GM21367 (cell line): ENCODE results near the gene KRT8.
"Not testable (repeated sequence)": the region's sequence is repeated elsewhere in the genome, so short reads cannot be mapped to it uniquely, and the experiment has no call there.

Experiments used
- ATAC-seq: cut with Tn5 transposase; IDR thresholded peaks from one replicate; pipeline ENCODE4 v1.9.1; 2021; ENCODE audit not compliant: unreplicated experiment

KRT8 gene

DNA sequence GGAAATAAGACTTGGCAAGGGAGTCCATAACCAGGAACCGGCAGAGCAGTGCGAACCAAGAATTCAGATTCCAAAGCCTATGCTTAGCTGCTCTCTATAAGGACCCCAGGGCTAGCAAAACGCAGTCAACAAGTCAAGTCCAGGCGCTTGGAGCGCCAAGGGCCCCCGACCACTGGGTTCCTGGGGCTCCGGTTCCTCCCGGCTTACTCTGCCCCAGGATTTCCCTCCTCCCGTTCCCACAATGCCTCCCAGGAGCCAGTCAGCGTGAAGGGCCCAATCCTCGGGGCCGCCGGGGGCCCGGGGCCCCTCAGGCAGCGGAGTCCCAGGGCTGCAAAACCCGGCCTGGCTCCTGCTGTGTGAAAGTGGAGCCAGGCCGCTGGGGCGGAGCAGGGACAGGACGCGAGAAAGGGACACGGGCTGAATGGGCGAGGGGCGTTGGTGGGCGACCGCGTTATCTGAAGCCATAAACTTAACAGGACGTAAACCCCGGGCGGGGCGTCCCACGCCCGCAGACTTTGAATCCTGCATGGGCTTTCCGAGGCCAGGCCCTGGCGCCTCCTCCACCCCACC, 1.5 kb downstream of the KRT8 start:
- no peak for ATAC-seq

GRCh38 chr12:52901715-52902541, 2.9 kb downstream of the KRT8 start:
- no peak for ATAC-seq

DNA sequence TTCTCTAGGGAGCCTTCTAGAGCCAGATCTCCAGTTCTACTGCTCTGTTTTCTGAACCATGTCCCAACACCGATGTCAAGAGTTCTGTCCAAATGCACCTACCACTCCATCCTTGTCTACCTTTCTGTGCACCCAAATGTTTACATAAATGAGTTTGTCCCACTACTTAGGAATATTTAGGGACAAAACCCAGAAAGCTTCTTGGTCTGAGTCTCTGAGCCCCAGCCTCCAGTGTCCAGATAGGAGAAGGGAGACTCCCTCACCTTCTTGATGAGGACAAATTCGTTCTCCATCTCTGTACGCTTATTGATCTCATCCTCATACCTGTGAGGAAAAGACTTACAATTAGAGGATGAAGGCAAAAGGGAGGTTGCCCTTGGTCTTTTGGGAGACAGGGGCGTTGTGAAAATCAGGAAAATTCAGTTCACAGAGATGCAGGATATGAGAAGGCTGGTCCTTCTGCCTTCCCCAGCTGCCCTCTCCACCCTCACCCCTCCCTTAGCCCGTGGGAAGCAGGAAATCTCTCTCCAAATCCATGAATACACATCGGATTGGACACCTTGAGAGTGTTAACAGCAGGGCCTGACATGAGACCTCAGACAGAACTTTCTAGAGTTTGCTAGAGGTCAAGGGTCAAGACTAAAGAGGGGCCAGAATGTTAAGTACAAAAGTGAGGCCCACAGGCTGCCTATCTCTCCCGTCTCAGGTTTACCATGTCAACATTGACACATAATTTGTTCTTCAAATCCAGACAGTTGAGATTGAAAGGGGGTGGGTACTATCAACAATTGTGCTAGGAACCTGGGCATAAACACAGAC, 3.8 kb downstream of the KRT8 start:
- no peak for ATAC-seq

DNA sequence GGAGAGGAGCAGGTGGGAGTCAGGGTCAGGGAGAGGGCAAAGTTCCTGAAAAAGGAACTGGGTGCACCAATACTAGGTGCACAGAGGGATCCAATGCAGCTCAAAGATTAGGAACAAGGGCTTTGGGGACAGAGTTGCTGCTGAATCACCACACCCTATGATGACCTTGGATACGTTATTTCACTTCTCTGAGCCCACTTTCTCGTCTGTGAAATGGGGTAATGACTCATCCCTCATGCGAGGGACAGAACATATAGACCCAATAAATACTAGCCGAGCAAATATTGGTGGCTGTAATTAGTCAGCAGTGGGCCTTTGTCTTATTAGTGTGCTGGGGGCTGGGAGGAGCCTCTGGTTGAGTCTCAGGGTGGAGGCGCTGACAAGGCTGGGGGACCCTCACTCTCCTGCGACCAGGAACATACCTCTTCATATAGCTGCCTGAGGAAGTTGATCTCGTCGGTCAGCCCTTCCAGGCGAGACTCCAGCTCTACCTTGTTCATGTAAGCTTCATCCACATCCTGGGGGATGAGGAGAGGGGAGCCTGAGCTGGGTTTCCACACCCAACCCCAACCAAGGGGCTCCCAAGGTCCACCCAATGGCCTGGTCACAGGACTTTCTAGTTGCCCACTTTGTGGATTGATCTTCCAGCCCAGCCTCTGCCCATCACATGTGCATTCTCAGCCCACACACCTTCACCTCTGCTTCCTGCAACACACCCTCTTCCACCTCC, 4.5 kb downstream of the KRT8 start:
- no peak for ATAC-seq

GRCh38 chr12:52899338-52900035, 5.4 kb downstream of the KRT8 start:
- ATAC-seq, result no peak

DNA sequence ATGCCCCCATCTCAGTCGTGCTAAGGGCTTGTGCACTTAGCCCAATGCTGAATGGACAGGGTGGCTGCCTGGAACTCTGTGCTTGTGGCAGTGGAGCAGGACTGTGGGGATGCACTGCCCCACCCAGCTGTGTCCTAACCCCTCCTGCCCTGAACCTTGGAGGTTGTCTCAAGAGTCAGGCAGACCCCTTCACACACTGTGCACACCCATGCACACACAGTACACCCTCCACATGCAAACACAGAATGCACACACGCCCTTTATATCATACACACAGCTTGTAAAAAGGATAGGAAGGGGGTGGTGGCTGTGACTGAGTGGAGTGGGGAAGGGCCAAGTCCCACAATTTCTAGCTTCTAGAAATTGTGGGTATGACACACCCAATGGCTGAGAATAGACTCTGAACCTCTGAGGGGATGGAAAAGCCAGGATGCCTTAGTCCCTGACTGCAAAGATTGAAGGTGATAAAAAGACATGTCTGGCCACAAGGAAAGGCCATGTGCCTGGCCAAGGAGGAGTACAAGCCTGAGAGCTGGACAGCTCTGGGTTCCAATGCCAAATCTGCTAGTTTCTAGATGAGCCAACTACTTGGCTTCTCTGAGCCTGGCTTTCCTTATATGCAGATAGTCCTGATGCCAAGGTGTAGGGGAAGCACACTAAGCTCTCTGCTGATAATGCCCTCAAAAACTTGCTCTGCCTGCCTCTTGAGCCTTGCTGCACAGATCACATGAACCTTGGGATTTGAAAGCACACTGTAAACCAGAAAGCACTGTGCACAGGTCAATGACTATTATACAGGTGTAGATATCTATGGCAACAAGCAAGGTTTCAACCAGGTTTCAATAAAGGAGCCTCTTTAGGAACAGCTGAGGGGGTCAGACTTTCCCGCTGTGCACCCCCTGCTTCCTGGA, 8.4 kb downstream of the KRT8 start:
- ATAC-seq, result no peak

DNA sequence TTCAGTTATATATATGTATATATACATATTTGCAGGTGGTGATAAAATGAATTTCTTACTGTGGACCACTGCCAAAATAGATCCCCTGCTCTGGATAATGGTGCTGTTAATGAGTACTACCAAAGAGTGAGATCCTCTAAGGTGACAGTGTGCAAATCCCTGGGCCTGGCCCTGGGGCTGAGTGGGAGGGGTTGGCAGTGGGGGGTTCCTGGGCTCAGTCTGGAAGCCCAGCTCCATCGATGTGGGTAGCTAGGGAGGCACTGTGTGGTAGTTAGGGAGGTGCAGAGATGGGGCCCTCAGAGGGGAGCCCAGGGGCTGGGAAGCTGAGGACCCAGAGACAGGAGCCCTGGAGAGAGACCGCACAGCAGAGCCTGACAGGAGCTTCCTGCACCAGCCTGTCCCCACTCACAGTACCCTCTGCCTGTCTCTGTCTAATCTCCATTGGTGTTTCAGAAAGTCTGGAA, 9.1 kb downstream of the KRT8 start:
- ATAC-seq, result no peak

- ATAC-seq, result no peak
Observed at GRCh38 chr12:52892974-52893373, 11.9 kb downstream of the KRT8 start.

DNA sequence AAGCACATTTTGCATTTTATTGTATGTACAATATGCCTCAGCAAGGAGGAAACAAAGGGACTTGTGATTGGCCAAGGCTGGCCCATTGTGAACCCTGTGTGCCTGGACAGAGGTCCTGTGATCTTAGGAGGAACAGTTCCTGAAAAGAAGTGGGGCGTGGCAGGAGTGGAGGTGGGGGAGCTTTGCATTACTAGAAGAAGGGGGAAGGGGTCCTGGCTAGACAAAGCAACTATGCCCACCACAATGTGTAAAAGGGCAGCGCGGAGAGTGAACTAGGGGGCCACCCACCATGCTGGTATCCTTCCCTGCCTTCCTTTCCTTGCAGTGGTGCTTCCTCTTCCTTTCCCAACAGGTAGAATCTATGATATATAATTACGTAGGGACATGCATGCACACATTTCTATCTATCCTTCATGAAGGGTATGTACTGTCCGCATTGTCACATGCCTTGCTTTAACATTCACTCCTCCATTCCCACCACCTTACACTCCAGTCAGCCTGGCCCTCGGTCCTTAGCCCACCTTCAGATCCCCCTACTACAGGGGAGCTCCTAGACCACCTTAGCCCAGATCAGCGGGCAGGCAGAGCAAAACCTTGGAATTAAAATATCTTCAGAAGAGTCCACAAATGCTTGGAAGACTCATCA, 12.5 kb downstream of the KRT8 start:
- ATAC-seq, result no peak

- no peak for ATAC-seq
Observed at GRCh38 chr12:52891044-52891443, 13.8 kb downstream of the KRT8 start.

DNA sequence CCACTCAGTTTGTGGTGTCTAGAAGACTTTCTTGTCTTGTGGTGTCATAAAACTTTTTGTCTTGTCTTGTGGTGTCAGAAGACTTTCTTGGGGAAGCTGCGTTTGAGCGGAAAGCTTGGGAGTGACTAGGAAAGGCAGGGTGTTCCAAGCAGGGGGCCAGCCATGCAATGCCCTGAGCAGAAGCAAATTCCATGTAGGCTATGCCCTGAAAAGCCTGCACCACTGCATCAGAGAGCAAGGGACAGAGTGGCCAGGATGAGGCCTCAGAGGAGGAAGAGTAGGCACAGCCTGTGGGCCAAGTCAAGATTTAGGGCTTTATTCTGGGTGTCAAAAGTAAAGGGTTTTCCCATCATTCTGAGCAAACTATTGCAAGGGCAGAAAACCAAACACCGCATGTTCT, 14.5 kb downstream of the KRT8 start:
- ATAC-seq, result no peak

GRCh38 chr12:52884526-52885293, 20.2 kb downstream of the KRT8 start:
- no peak for ATAC-seq

DNA sequence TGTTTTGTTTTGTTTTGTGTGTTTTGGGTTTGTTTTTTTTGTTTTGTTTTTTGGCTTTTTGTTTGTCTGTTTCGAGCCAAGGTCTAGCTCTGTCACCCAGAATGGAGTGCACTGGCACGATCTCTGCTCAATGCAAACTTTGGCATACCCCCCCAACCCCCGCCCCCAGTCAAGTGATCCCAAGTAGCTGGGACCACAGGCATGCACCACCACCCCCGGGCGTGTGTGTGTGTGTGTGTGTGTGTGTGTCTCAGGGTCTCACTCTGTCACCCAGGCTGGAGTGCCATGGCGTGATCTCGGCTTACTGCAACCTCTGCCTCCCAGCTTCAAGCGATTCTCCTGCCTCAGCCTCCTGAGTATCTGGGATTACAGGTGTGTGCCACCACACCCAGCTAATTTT, 24.4 kb downstream of the KRT8 start:
- not testable (repeated sequence) for ATAC-seq

GRCh38 chr12:52879394-52880351, 25.2 kb downstream of the KRT8 start:
- ATAC-seq, result no peak

DNA sequence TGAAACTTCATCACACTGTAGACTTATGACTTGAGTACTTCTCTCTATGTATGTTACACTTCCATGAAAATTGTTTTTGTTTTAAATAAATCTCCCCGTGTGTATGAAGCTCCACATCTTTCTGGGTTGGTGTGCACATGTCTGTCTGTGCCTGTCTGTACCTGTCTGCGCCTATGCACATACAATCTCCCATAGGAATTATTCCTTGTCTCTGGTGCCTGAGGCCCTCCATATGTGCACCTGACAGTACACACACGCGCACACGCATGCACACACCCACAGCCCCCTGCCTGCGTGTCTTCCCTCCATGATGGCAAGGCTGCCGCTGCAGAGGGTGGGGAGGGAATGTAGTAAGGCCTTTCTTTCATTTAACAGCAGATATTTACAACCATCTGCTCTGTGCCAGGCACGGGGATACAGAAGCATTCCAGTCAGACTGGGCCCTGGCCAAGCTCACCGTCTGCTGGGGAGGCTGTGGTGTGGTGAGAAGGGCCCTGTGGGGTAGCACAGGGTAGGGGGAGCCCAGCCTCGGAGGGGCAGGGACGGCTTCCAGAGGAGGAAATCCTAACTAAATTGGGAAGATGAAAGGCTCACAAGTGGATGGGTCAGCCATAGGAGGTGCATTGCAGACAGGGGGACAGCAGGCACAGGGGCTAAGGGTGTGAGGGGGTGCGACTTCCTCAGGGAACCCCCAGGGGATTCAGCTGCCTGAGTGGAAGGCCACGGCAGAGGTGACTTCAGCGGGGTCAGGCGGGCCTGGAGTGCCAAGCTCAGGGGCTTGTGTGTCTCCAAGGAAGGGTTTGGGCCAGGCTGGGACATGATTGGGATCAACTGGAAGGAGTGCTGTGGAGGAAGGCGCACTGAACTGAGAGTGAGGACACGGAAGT, 26.1 kb downstream of the KRT8 start:
- ATAC-seq, result no peak

DNA sequence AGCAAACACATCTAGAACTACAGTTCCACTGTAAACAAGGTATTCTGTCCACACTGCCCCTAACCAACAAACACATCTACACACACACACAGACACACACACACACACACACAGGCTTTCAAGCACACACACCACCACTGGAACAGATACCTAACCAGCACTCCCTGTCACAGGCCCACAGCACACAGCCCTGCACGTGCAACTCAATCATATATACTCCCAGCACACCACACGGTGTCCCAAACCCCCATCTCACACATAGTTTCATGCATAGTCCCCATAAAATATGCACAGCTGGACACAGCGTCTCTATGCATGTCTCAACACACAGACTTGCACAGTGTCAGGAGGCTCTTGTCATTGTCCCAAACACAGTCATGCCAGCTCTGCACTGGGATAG, 27.6 kb downstream of the KRT8 start:
- ATAC-seq, result no peak
